ENCODE measurements around the gene GIMAP2.
A peak's percentile ranks its signal among the peaks of the same experiment; 100 is the strongest.

Gene GIMAP2

GRCh38 chr7:150734254-150734653 lies 48.7 kb downstream of the GIMAP2 start:
- DNase-seq (ENCODE audit: low read depth): no peak
- TF ChIP-seq, protein P1, sequence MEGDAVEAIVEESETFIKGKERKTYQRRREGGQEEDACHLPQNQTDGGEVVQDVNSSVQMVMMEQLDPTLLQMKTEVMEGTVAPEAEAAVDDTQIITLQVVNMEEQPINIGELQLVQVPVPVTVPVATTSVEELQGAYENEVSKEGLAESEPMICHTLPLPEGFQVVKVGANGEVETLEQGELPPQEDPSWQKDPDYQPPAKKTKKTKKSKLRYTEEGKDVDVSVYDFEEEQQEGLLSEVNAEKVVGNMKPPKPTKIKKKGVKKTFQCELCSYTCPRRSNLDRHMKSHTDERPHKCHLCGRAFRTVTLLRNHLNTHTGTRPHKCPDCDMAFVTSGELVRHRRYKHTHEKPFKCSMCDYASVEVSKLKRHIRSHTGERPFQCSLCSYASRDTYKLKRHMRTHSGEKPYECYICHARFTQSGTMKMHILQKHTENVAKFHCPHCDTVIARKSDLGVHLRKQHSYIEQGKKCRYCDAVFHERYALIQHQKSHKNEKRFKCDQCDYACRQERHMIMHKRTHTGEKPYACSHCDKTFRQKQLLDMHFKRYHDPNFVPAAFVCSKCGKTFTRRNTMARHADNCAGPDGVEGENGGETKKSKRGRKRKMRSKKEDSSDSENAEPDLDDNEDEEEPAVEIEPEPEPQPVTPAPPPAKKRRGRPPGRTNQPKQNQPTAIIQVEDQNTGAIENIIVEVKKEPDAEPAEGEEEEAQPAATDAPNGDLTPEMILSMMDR (IDR thresholded peaks at IDR 0.05; ENCODE audit: insufficient read depth, low read depth, low read length, missing control alignments): no peak
- H3K4me3 ChIP-seq (ENCODE audit: low read length): no peak overlapping the region

DNA sequence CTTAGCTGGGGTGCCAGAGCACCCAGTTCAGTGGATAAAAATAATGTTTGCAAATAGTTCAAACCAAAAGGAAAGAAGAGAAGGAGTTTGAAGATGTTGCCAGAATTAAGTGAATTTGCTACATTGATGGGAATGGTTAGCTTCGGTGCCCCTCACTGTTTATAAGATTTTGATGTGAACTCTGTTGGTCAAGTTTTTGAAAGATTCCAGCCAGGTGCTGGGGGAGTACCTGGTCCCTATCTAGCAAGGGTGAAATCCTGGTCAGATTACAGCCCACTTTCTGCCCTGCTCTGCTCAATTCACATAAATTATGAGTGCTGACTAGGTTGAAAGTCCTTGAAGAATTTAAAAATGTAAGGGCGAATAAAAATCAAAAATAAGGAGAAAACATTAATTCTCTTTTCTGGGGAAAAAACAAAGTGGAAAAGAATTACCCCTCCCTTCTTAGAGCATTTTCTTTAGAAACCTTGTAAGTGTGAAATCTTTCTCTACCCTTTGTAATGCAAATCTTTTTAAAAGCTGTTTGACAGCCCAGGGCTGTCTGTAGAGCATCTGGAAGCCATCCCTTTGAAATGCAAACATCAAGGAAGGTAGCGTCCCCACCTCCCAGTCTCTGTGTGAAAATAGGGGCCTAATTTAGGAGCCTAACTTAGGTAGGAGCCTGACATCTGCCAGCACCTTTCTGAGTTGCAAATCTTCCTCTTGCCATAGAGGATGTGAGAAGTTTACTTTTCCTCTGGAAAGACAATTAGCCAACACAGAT lies 50.3 kb downstream of the GIMAP2 start:
- TF ChIP-seq, protein P1 (IDR thresholded peaks at IDR 0.05; ENCODE audit: insufficient read depth, low read depth, low read length, missing control alignments): no peak
- H3K4me3 ChIP-seq (ENCODE audit: low read length): no peak overlapping the region
- no peak for DNase-seq (ENCODE audit: low read depth)

- no peak overlapping the region for H3K4me3 ChIP-seq (ENCODE audit: low read length)
- TF ChIP-seq, protein P1 (IDR thresholded peaks at IDR 0.05; ENCODE audit: insufficient read depth, low read depth, low read length, missing control alignments): no peak
- no peak for DNase-seq (ENCODE audit: low read depth)
Observed at GRCh38 chr7:150736864-150737263, 51.4 kb downstream of the GIMAP2 start.

- TF ChIP-seq, protein P1 (IDR thresholded peaks at IDR 0.05; ENCODE audit: insufficient read depth, low read depth, low read length, missing control alignments): no peak
- no peak for DNase-seq (ENCODE audit: low read depth)
- H3K4me3 ChIP-seq (ENCODE audit: low read length): no peak within 1 kb of the TSS
Observed at GRCh38 chr7:150737265-150738055, 52.0 kb downstream of the GIMAP2 start, which contains the start of gene GIMAP5. GIMAP5 (plus strand) TSS chr7:150737418; CDS start chr7:150740885, 3,467 bp downstream.

DNA sequence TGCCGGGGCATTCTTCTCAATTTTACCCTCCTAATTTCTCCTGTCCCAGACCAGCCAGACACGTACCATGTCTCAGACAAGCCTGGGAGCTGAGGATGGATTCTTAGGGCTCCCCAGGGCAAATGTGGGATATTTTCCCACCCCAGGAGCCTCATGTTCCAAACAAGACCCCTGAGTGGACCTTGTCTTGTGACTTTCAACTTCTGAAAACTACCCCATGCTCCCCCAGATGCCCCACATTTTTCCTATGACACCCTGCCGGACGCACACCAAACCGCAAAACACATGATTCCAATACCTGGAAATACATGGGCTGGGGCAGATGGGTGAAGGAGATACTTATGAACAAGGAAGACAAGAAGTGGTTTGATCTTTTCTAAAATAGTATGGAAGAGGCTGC lies 52.6 kb downstream of the GIMAP2 start:
- no peak for DNase-seq (ENCODE audit: low read depth)
- TF ChIP-seq, protein P1 (IDR thresholded peaks at IDR 0.05; ENCODE audit: insufficient read depth, low read depth, low read length, missing control alignments): no peak
- H3K4me3 ChIP-seq (ENCODE audit: low read length): no peak overlapping the region

GRCh38 chr7:150738591-150739001 lies 53.1 kb downstream of the GIMAP2 start:
- TF ChIP-seq, protein P1 (IDR thresholded peaks at IDR 0.05; ENCODE audit: insufficient read depth, low read depth, low read length, missing control alignments): no peak
- DNase-seq (ENCODE audit: low read depth): peak; percentile 73
- no peak overlapping the region for H3K4me3 ChIP-seq (ENCODE audit: low read length)

Data from epithelial cell of esophagus (primary cell).